Caco-2 (cell line): ENCODE data around the gene ATG16L2. TPM values are rescaled to one million over a fixed set of nuclear protein-coding genes. Genes with fewer than 3 reads are reported as not detected.

ENCODE experiments used
- BruUV-seq: library from RNA; stranded (reverse); fragments of 400-500 nt; replicated peaks from 2 replicates; lab custom pipeline; 2021; lab: Mats Ljungman, UMichigan
- CTCF ChIA-PET: fragments of 300-600 bp; sonication (Branson Sonifier 250); formaldehyde crosslinking; loops from one replicate; lab custom pipeline; 2022; ENCODE audit warnings: antibody characterized with exemption; lab: Charles Lee
- POLR2A ChIA-PET: fragments of 300-600 bp; sonication (Branson Sonifier 250); formaldehyde crosslinking; loops from one replicate; lab custom pipeline; 2022; ENCODE audit warnings: antibody characterized with exemption; lab: Charles Lee
- DNase-seq, 2 experiments: peaks; one replicate each; pipeline versions ENCODE4 v3.0.0 to v3.0.0-alpha.2; 2020 to 2022
- H3K27me3 ChIP-seq: replicated peaks from 2 replicates; pipeline ENCODE4 v1.6.0; 2011; ENCODE audit warnings: low read length; ENCODE audit not compliant: control insufficient read depth, insufficient read depth
- H3K36me3 ChIP-seq: 2 replicates; pipeline ENCODE4 v1.5.1; 2011; ENCODE audit warnings: low read length; ENCODE audit not compliant: control insufficient read depth, insufficient read depth
- H3K4me1 ChIP-seq: fragments of 250-450 bp; sonication (Bioruptor Pico); 2 replicates; pipeline ENCODE4 v1.5.1; 2020; ENCODE audit warnings: mild to moderate bottlenecking
- H3K4me3 ChIP-seq: 2 replicates; pipeline ENCODE4 v1.5.1; 2011; ENCODE audit warnings: low read depth, mild to moderate bottlenecking, control low read depth, low read length
- H3K9me3 ChIP-seq: fragments of 250-450 bp; sonication (Bioruptor Pico); 2 replicates; pipeline ENCODE4 v1.5.1; 2020; ENCODE audit warnings: mild to moderate bottlenecking, moderate library complexity
- H3K27ac Mint-ChIP-seq: one replicate; pipeline ENCODE4 v1.8.0; 2022; ENCODE audit warnings: mixed read lengths; ENCODE audit not compliant: unreplicated experiment
- H3K27me3 Mint-ChIP-seq: one replicate; pipeline ENCODE4 v1.8.0; 2022; ENCODE audit warnings: mixed read lengths; ENCODE audit not compliant: insufficient read depth, unreplicated experiment
- H3K36me3 Mint-ChIP-seq: one replicate; pipeline ENCODE4 v1.8.0; 2022; ENCODE audit warnings: mild to moderate bottlenecking, mixed read lengths; ENCODE audit not compliant: insufficient read depth, unreplicated experiment
- H3K4me1 Mint-ChIP-seq: one replicate; pipeline ENCODE4 v1.8.0; 2022; ENCODE audit warnings: low read depth, mixed read lengths; ENCODE audit not compliant: unreplicated experiment
- H3K4me3 Mint-ChIP-seq: one replicate; pipeline ENCODE4 v1.8.0; 2022; ENCODE audit warnings: mild to moderate bottlenecking, moderate library complexity, mixed read lengths; ENCODE audit not compliant: unreplicated experiment
- H3K9me3 Mint-ChIP-seq: one replicate; pipeline ENCODE4 v1.8.0; 2022; ENCODE audit warnings: mixed read lengths; ENCODE audit not compliant: unreplicated experiment
- CTCF ChIP-seq, 2 experiments: fragments of 200-600 bp in 1 of 2; IDR thresholded peaks; 1 replicate in 1 of 2; 2 replicates in 1 of 2; pipeline versions ENCODE4 v1.5.1 to v1.8.0; 2011 to 2022; ENCODE audit warnings: antibody characterized with exemption in 1 of 2, control low read depth in 1 of 2, inconsistent platforms in 1 of 2, low read depth in 1 of 2, low read length in 1 of 2, mild to moderate bottlenecking in 1 of 2, moderate library complexity in 1 of 2; ENCODE audit not compliant: insufficient read depth in 1 of 2, severe bottlenecking in 1 of 2, unreplicated experiment in 1 of 2
- intact Hi-C: fragments of 100-400 bp; cut with micrococcal nuclease; formaldehyde crosslinking; loops from one replicate; pipeline ENCODE4 v1.10.0; 2022; ENCODE audit not compliant: unreplicated experiment
- total RNA-seq: library from RNA; stranded (reverse); gene quantifications from 2 replicates; pipeline ENCODE4 v1.2.3, GENCODE V29; 2022

The ATG16L2 gene
- total RNA-seq, 1 experiment from 2014 or later, result 19.3 TPM

GRCh38 chr11:72812967-72813739 lies 1.1 kb upstream of the ATG16L2 start:
- peak; percentile 86 to 88 for DNase-seq
- H3K27me3 Mint-ChIP-seq, result no peaks in the 10 kb centered on the region
- H3K4me3 ChIP-seq, result peak overlapping the region; percentile 88
- POLR2A ChIA-PET, result interaction anchor here (0.5 to 1.5 kb wide), 5 partner anchors 21 to 513 kb away, joined by 3 to 6 read pairs (median 3); no protein-coding TSS in a partner anchor
- H3K36me3 ChIP-seq, result peaks cover 2% of the 10 kb centered on the region
- H3K9me3 Mint-ChIP-seq, result no peaks in the 10 kb centered on the region
- peak overlapping the region; percentile 98 for H3K4me3 Mint-ChIP-seq
- peaks cover 29% of the 10 kb centered on the region for H3K4me1 Mint-ChIP-seq
- H3K36me3 Mint-ChIP-seq, result peaks cover 39% of the 10 kb centered on the region
- TSS peak; percentile 70 for BruUV-seq
- H3K4me1 ChIP-seq, result no peaks in the 10 kb centered on the region; the same call in 1 of the 2 replicates
- H3K27ac Mint-ChIP-seq, result peak overlapping the region; percentile 97
- CTCF ChIA-PET, result interaction anchor here (0.6 to 2.7 kb wide), 22 partner anchors 9 to 494 kb away, joined by 3 to 30 read pairs (median 4); partner anchors contain the start of gene STARD10
- H3K27me3 ChIP-seq, result no peaks in the 10 kb centered on the region
- peak; percentile 92 to 93 for TF ChIP-seq CTCF (IDR thresholded peaks at IDR 0.05; ENCODE audit: insufficient read depth in 1 of 2, low read depth in 1 of 2, low read length in 1 of 2, severe bottlenecking in 1 of 2, unreplicated experiment in 1 of 2)
- intact Hi-C loops, result loop anchor here (1.0 to 5.0 kb wide), 5 partner anchors 19 to 88 kb away; partner anchors contain the start of genes ARAP1 and STARD10
- no peaks in the 10 kb centered on the region for H3K9me3 ChIP-seq

GRCh38 chr11:72813740-72814285 lies 398 bp upstream of the ATG16L2 start:
- BruUV-seq, result no TSS peak
- Histone ChIP-seq H3K4me1 (no peaks in the 10 kb centered on the region; the same call in 1 of the 2 replicates), H3K4me3 (peak overlapping the region; percentile 88), H3K36me3 (no peaks in the 10 kb centered on the region; the same call in none of the 2 replicates), H3K9me3 (no peaks in the 10 kb centered on the region), H3K27me3 (no peaks in the 10 kb centered on the region)
- Mint-ChIP-seq H3K36me3 (peaks cover 39% of the 10 kb centered on the region), H3K27ac (peak overlapping the region; percentile 97), H3K27me3 (no peaks in the 10 kb centered on the region), H3K9me3 (no peaks in the 10 kb centered on the region), H3K4me1 (peaks cover 29% of the 10 kb centered on the region), H3K4me3 (peak overlapping the region; percentile 98)
- ChIA-PET POLR2A (interaction anchor here (0.5 to 1.5 kb wide), 2 partner anchors 28 to 363 kb away, joined by 3 read pairs; no protein-coding TSS in a partner anchor), CTCF (interaction anchor here (0.6 to 2.7 kb wide), 10 partner anchors 9 to 224 kb away, joined by 3 to 30 read pairs (median 8); partner anchors contain the start of gene STARD10)
- intact Hi-C loops, result loop anchor here (1.0 to 5.0 kb wide), 6 partner anchors 8 to 89 kb away; partner anchors contain the start of genes ARAP1 and STARD10
- no peak for TF ChIP-seq CTCF (IDR thresholded peaks at IDR 0.05; ENCODE audit: insufficient read depth in 1 of 2, low read depth in 1 of 2, low read length in 1 of 2, severe bottlenecking in 1 of 2, unreplicated experiment in 1 of 2)
- DNase-seq, result peak; percentile 90 to 95

- DNase-seq, result peak in 1 of 2 experiments; percentile 45
- ChIA-PET CTCF (interaction anchor here (1.2 kb wide), 1 partner anchor 90 kb away, joined by 4 read pairs; no protein-coding TSS in a partner anchor), POLR2A (no interaction called here)
- H3K4me1 Mint-ChIP-seq, result peaks cover 29% of the 10 kb centered on the region
- H3K36me3 ChIP-seq, result no peaks in the 10 kb centered on the region; the same call in none of the 2 replicates
- BruUV-seq, result no TSS peak
- peak overlapping the region; percentile 97 for H3K27ac Mint-ChIP-seq
- H3K27me3 Mint-ChIP-seq, result no peaks in the 10 kb centered on the region
- no peaks in the 10 kb centered on the region for H3K27me3 ChIP-seq
- no peaks in the 10 kb centered on the region; the same call in 1 of the 2 replicates for H3K4me1 ChIP-seq
- peak overlapping the region; percentile 88 for H3K4me3 ChIP-seq
- H3K4me3 Mint-ChIP-seq, result peak overlapping the region; percentile 98
- H3K9me3 ChIP-seq, result no peaks in the 10 kb centered on the region
- H3K36me3 Mint-ChIP-seq, result peaks cover 41% of the 10 kb centered on the region
- no peak for TF ChIP-seq CTCF (IDR thresholded peaks at IDR 0.05; ENCODE audit: insufficient read depth in 1 of 2, low read depth in 1 of 2, low read length in 1 of 2, severe bottlenecking in 1 of 2, unreplicated experiment in 1 of 2)
- intact Hi-C loops, result no loop called here
- no peaks in the 10 kb centered on the region for H3K9me3 Mint-ChIP-seq
These were observed 953 bp downstream of the ATG16L2 start for GRCh38 chr11:72815110-72815618.
